Natural killer cell (primary cell): ENCODE data around the gene AP1M1. TPM values are rescaled to one million over a fixed set of nuclear protein-coding genes. Genes with fewer than 3 reads are reported as not detected.

ENCODE experiments used
- ATAC-seq, 3 donors: fragments of 150-1000 bp in 2 of 3; fragments of 200-7000 bp in 1 of 3; cut with Tn5 transposase; 1 replicate in 1 of 3; 2 replicates in 2 of 3; pipeline ENCODE4 v1.10.0; 2021; ENCODE audit warnings: mild to moderate bottlenecking in 2 of 3, moderate library complexity in 2 of 3
- DNase-seq, 2 donors: peaks; one replicate each; pipeline versions ENCODE4 v3.0.0 to v3.0.0-alpha.2; 2013 to 2021; ENCODE audit warnings: mixed read lengths in 1 of 2
- H3K27ac ChIP-seq: one replicate; pipeline ENCODE4 v1.5.1; 2013; ENCODE audit warnings: mild to moderate bottlenecking, low read length
- H3K27me3 ChIP-seq: one replicate; pipeline ENCODE4 v1.6.1; 2013; ENCODE audit warnings: low read length; ENCODE audit not compliant: control insufficient read depth, insufficient read depth
- H3K36me3 ChIP-seq: one replicate; pipeline ENCODE4 v1.6.1; 2013; ENCODE audit warnings: low read length; ENCODE audit not compliant: control insufficient read depth, insufficient read depth
- H3K4me1 ChIP-seq: one replicate; pipeline ENCODE4 v1.6.1; 2013; ENCODE audit warnings: low read length; ENCODE audit not compliant: control insufficient read depth, insufficient read depth
- H3K4me3 ChIP-seq: one replicate; pipeline ENCODE4 v1.5.1; 2013; ENCODE audit warnings: low read length
- H3K9me3 ChIP-seq: one replicate; pipeline ENCODE4 v1.6.1; 2013; ENCODE audit warnings: low read length; ENCODE audit not compliant: control insufficient read depth, insufficient read depth
- H3K27ac Mint-ChIP-seq, 2 donors: one replicate each; pipeline ENCODE4 v1.8.0; 2022; ENCODE audit warnings: mild to moderate bottlenecking in 2 of 2, mixed read lengths in 2 of 2, moderate library complexity in 1 of 2
- H3K27me3 Mint-ChIP-seq, 2 donors: one replicate each; pipeline ENCODE4 v1.8.0; 2022; ENCODE audit warnings: low read depth in 2 of 2, mixed read lengths in 2 of 2
- H3K36me3 Mint-ChIP-seq: one replicate; pipeline ENCODE4 v1.8.0; 2022; ENCODE audit warnings: mixed read lengths
- H3K4me1 Mint-ChIP-seq, 2 donors: one replicate each; pipeline ENCODE4 v1.8.0; 2022; ENCODE audit warnings: mixed read lengths in 2 of 2
- H3K4me3 Mint-ChIP-seq: one replicate; pipeline ENCODE4 v1.8.0; 2022; ENCODE audit warnings: mild to moderate bottlenecking, moderate library complexity, mixed read lengths
- H3K9me3 Mint-ChIP-seq, 2 donors: one replicate each; pipeline ENCODE4 v1.8.0; 2022; ENCODE audit warnings: mixed read lengths in 2 of 2
- CTCF ChIP-seq: fragments of 200-600 bp; IDR thresholded peaks from one replicate; pipeline ENCODE4 v1.8.0; 2022; ENCODE audit warnings: antibody characterized with exemption
- WGBS: methylation state at CpG from one replicate; pipeline ENCODE4 v1.1.7; 2013; ENCODE audit warnings: missing lambda C conversion rate; ENCODE audit not compliant: insufficient coverage; 5-methylcytosine and 5-hydroxymethylcytosine counted together
- intact Hi-C: fragments of 100-400 bp; cut with micrococcal nuclease; formaldehyde crosslinking; loops from one replicate; pipeline ENCODE4 v1.14.2; 2022
- total RNA-seq, 4 donors: library from RNA; stranded (reverse); fragments of 120-200 nt in 1 of 4; gene quantifications; one replicate each; pipeline versions ENCODE4 v1.2.3 to v1.2.4, GENCODE V29; 2013 to 2022

The AP1M1 gene
- total RNA-seq, 3 donors from 2014 or later (not counting 1 experiment from before 2014, with no cell fraction given), result 99.0 to 124 (median 100) TPM

- Histone ChIP-seq H3K4me3 (no peak overlapping the region), H3K9me3 (no peaks in the 10 kb centered on the region), H3K27me3 (no peaks in the 10 kb centered on the region), H3K36me3 (peaks cover 26% of the 10 kb centered on the region), H3K4me1 (peaks cover 31% of the 10 kb centered on the region), H3K27ac (no peak overlapping the region)
- H3K27me3 Mint-ChIP-seq, result no peaks in the 10 kb centered on the region
- 95% methylated on average over 9 of the region's 9 CpGs for WGBS
- H3K4me1 Mint-ChIP-seq, result peaks cover 24 to 53% of the 10 kb centered on the region in 2 donors
- ATAC-seq (no peak), DNase-seq (no peak)
- H3K4me3 Mint-ChIP-seq, result peak overlapping the region; percentile 69
- no peak for TF ChIP-seq CTCF
- no peaks in the 10 kb centered on the region for H3K9me3 Mint-ChIP-seq
- H3K27ac Mint-ChIP-seq, result peak overlapping the region; percentile 5 to 97
- intact Hi-C loops, result no loop called here
- no peaks in the 10 kb centered on the region for H3K36me3 Mint-ChIP-seq
Observed at GRCh38 chr19:16199275-16199932, 1.7 kb downstream of the AP1M1 start.

DNA sequence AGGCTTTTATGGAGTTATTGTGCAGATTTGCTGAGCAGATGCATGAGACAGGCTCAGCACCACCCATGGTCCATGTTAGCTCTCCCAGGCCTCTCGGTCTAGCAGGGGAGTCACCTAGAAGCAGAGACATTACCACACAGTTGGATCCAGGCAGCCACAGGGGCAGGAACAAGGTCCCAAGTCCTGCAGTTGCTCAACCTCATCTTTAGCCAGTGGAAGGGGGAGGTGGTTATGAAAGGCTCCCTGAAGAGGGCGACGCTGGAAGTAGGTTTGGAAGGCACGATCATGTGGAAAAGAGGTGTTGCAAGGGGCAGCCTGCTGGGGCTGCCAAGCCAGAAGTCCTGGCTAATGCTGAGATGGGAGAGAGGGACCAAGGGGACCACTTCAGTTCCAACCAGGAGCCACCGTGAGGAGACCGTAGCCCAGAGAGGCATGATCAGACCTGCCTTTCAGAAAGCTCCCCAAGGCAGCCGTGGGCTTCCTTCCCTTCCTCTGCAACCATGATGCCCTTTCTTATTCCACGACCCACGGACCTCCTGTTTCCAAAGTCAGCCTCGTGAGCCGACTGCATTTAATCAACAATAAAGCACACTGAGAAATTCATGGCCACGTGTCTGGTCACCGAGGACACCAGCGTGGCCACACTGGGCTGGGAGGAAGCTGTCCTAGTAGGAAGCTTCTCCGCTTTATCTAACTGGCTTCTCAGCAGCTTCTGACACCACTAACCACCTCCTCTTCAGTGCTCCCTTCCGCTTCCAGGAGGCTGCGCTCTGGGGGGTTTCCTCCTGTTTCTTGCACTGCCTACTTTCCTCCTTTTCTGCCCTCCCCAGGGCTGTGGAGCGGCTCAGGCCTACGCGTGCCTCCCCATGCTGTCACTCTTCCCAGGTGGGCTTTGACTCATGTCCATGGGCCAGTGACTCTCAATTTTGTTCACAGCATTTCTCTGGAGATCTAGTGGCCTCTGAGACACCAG, 2.6 kb downstream of the AP1M1 start:
- ATAC-seq (no peak), DNase-seq (no peak)
- WGBS, result 90% methylated on average over 20 of the region's 20 CpGs
- intact Hi-C loops, result no loop called here
- Mint-ChIP-seq H3K9me3 (no peaks in the 10 kb centered on the region), H3K36me3 (no peaks in the 10 kb centered on the region), H3K4me1 (peaks cover 24 to 53% of the 10 kb centered on the region in 2 donors), H3K27ac (peak overlapping the region; percentile 5 to 81), H3K27me3 (no peaks in the 10 kb centered on the region), H3K4me3 (peak overlapping the region; percentile 69)
- H3K36me3 ChIP-seq, result peaks cover 32% of the 10 kb centered on the region
- H3K4me1 ChIP-seq, result peaks cover 31% of the 10 kb centered on the region
- no peak overlapping the region for H3K27ac ChIP-seq
- TF ChIP-seq CTCF, result no peak
- H3K4me3 ChIP-seq, result no peak overlapping the region
- no peaks in the 10 kb centered on the region for H3K27me3 ChIP-seq
- H3K9me3 ChIP-seq, result no peaks in the 10 kb centered on the region

- no peaks in the 10 kb centered on the region for H3K36me3 Mint-ChIP-seq
- 95% methylated on average over 4 of the region's 4 CpGs for whole genome bisulfite sequencing
- H3K36me3 ChIP-seq, result peaks cover 39% of the 10 kb centered on the region
Observed at GRCh38 chr19:16201011-16201391, 3.3 kb downstream of the AP1M1 start.

More at GRCh38 chr19:16201011-16201391, 3.3 kb downstream of the AP1M1 start:
- peak overlapping the region; percentile 69 for H3K4me3 Mint-ChIP-seq
- no peak for TF ChIP-seq CTCF
- intact Hi-C loops, result no loop called here
- Histone ChIP-seq H3K27me3 (no peaks in the 10 kb centered on the region), H3K4me1 (peaks cover 31% of the 10 kb centered on the region), H3K9me3 (no peaks in the 10 kb centered on the region), H3K4me3 (no peak overlapping the region), H3K27ac (no peak overlapping the region)
- no peaks in the 10 kb centered on the region for H3K27me3 Mint-ChIP-seq
- DNase-seq, result no peak
- H3K4me1 Mint-ChIP-seq, result peaks cover 24 to 53% of the 10 kb centered on the region in 2 donors
- no peaks in the 10 kb centered on the region for H3K9me3 Mint-ChIP-seq
- H3K27ac Mint-ChIP-seq, result peak overlapping the region; percentile 5 to 81
- ATAC-seq, result no peak
